ENCODE data around the gene SFPQ.
A peak's percentile ranks its signal among the peaks of the same experiment; 100 is the strongest.

Gene SFPQ

GRCh38 chr1:35222322-35223083, 29.6 kb upstream of the SFPQ start:
- no peak for TF ChIP-seq CTCF (IDR thresholded peaks at IDR 0.05)
- DNase-seq (ENCODE audit: low spot score) = no peak
- peak overlapping the region in 1 of 2 donors; percentile 38 for H3K27ac ChIP-seq
- H3K4me3 ChIP-seq = no peak overlapping the region

- H3K27ac ChIP-seq = no peak overlapping the region
- TF ChIP-seq CTCF (IDR thresholded peaks at IDR 0.05) = no peak
- no peak overlapping the region for H3K4me3 ChIP-seq
- no peak for DNase-seq (ENCODE audit: low spot score)
Measured at GRCh38 chr1:35220976-35221375, 28.0 kb upstream of the SFPQ start.

- Histone ChIP-seq H3K27ac (no peak overlapping the region), H3K4me3 (no peak overlapping the region)
- no peak for DNase-seq (ENCODE audit: low spot score)
- no peak for TF ChIP-seq CTCF (IDR thresholded peaks at IDR 0.05)
Measured at GRCh38 chr1:35215346-35215745, 22.4 kb upstream of the SFPQ start.

- no peak overlapping the region for H3K4me3 ChIP-seq
- no peak for TF ChIP-seq CTCF (IDR thresholded peaks at IDR 0.05)
- no peak for DNase-seq (ENCODE audit: low spot score)
- no peak overlapping the region for H3K27ac ChIP-seq
Measured at GRCh38 chr1:35211120-35211414, 18.1 kb upstream of the SFPQ start.

- H3K4me3 ChIP-seq = no peak overlapping the region
- no peak for DNase-seq (ENCODE audit: low spot score)
- no peak overlapping the region for H3K27ac ChIP-seq
- no peak for TF ChIP-seq CTCF (IDR thresholded peaks at IDR 0.05)
Measured at GRCh38 chr1:35210321-35211119, 17.6 kb upstream of the SFPQ start.

DNA sequence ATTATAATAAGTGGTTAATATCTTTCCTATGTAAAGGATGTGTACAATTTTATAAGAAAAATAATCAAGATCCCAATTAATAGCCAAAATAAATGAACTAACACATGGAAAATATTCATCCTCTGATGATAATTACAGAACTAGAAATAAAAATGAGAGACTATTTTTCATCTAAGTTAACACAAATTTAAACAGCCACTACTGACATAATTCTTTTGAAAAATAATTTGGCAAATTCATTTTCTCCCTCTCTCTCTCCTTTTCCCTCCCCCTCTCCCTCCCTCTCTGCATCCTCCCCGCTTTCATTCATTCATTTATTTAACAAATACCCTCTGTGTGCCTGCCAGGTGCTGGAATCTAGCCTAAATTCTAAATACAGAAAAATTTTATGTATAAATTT, 10.3 kb upstream of the SFPQ start:
- TF ChIP-seq CTCF (IDR thresholded peaks at IDR 0.05) = no peak
- Histone ChIP-seq H3K4me3 (no peak overlapping the region), H3K27ac (no peak overlapping the region)
- no peak for DNase-seq (ENCODE audit: low spot score)

Data from coronary artery (tissue), 2 donors.